ENCODE data around the gene STT3B. TPM values are rescaled to one million over a fixed set of nuclear protein-coding genes. Genes with fewer than 3 reads are reported as not detected.
A peak's percentile ranks its signal among the peaks of the same experiment; 100 is the strongest.

STT3B gene
- total RNA-seq, 2 donors from 2014 or later, result 100 to 119 TPM

DNA sequence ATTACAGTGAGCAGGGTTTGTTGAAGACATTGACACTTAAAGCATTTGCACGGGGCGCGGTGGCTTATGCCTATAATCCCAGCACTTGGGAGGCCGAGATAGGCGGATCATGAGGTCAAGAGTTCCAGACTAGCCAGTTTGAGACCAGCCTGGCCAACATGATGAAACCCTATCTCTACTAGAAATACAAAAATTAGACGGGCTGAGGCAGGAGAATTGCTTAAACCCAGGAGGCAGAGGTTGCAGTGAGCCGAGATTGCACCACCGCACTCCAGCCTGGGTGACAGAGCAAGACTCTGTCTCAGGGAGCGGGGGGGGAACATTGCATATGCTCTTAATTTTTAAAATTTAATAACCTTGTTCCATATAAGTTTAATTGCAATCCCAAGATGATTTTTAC lies 11.9 kb downstream of the STT3B start:
- Mint-ChIP-seq H3K9me3 (no peaks in the 10 kb centered on the region), H3K27ac (no peak overlapping the region), H3K36me3 (ENCODE audit: insufficient read depth in 2 of 2) (peaks cover 0 to 4% of the 10 kb centered on the region in 2 donors), H3K4me1 (ENCODE audit: low read depth) (peaks cover 89% of the 10 kb centered on the region), H3K4me3 (peak overlapping the region; percentile 40 to 43), H3K27me3 (ENCODE audit: low read depth) (no peaks in the 10 kb centered on the region)
- DNase-seq (no peak), ATAC-seq (replicated peaks in 1 of 2) (no peak)

DNA sequence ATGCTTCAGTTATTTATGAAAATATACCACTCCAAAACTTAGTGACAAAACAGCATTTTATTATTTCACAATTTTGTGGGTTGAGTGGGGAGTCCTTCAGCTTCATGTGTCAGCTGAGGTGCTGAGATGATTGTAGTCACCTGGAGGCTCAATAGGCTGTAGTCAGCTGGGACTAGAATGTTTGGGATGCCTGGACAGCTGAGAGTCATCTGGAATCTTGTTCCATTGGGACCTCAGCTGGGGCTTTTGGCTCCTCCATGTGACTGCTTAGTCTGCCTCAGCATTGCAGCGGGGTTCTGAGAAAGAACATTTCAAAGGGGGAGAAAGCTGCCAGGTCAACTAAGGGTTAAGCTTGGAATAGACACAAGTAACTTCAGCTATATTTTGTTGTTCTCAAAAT lies 13.4 kb downstream of the STT3B start:
- H3K4me3 Mint-ChIP-seq, result peak overlapping the region; percentile 31 to 61
- ATAC-seq (replicated peaks in 1 of 2), result no peak
- peaks cover 86% of the 10 kb centered on the region for H3K4me1 Mint-ChIP-seq (ENCODE audit: low read depth)
- H3K27ac Mint-ChIP-seq, result peak overlapping the region; percentile 90
- H3K9me3 Mint-ChIP-seq, result no peaks in the 10 kb centered on the region
- no peaks in the 10 kb centered on the region for H3K27me3 Mint-ChIP-seq (ENCODE audit: low read depth)
- peaks cover 0 to 3% of the 10 kb centered on the region in 2 donors for H3K36me3 Mint-ChIP-seq (ENCODE audit: insufficient read depth in 2 of 2)
- no peak for DNase-seq

DNA sequence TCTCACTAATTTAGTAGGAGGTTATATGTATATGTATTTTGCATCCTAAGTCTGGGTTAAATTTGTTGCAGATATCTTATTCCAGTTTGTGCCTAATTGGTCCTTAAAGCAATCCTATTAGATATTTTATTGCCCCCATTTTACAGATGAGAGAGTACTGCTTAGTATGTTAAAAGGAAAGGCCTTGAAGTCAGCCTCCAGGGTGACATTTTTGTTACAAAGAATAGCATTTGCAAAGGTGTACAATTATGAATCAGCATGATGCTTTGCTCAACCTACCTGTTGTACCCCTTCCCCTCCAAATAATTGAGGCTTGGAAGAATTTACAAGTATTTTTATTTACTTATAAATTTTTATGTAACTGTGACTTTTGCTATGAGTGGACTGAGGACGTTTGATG lies 14.0 kb downstream of the STT3B start:
- no peak for DNase-seq
- Mint-ChIP-seq H3K4me3 (peak overlapping the region in 1 of 2 donors; percentile 67), H3K9me3 (no peaks in the 10 kb centered on the region), H3K36me3 (ENCODE audit: insufficient read depth in 2 of 2) (peaks cover 0 to 2% of the 10 kb centered on the region in 2 donors), H3K27me3 (ENCODE audit: low read depth) (no peaks in the 10 kb centered on the region), H3K27ac (no peak overlapping the region), H3K4me1 (ENCODE audit: low read depth) (peaks cover 86% of the 10 kb centered on the region)
- peak in 1 of 2 donors; percentile 33 for ATAC-seq (replicated peaks in 1 of 2)

DNA sequence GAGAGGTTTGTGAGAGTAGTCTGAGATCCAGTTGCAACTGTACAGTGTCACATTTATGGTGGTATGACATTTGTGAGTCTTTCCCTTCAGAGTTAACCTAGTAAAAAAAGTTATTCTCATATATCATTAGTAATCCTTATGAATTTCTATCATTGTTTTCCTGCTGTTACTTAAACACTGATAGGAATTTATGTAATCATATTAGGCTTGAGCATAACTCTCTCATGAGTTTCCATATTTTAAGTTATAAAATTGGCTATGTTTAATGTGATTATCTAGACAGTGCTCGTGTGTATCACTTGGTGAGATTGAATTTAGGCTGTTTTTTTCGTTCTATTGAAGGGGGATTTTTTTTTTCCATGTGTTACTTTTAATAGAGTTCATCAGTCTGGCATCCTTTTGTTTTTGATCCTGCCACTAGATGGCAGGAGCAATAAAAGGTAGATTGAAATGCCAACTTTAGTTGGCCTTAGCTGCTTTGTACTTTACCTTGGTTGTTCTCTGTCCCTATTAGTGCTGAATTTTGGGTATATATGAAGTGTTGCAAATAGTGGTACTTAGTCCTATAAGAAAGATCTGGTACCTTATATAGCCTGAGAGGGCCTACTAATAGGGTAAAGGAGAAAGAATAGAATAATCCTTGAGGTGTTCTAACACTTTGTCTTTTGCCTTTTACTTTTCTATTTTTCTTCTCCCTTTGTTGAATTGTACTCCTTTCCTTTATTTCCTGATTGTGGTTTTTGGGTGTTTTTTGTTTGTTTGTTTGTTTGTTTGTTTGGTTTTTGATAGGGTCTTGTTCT lies 17.9 kb downstream of the STT3B start:
- H3K4me3 Mint-ChIP-seq, result peak overlapping the region in 1 of 2 donors; percentile 2

DNA sequence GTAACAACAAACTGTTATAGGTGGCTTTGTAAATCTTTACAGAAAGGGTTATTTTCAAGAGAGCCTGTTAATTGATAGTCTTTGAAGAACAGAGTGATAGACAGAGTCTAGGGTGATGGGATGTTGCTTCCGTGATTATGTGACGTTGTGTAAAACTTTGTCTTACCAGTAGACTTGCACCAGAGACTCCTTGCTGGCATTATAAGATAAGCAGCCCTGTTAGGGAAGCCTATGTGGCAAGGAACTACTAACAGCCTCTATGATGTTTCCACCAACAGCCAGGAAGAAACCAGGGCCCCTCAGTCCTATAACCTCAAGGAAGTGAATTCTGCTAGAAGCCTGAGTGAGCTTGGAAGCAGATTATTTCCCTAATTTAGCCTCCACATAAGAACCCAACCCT lies 18.9 kb downstream of the STT3B start:
- H3K27ac Mint-ChIP-seq, result no peak overlapping the region
- no peak for DNase-seq
- peaks cover 77% of the 10 kb centered on the region for H3K4me1 Mint-ChIP-seq (ENCODE audit: low read depth)
- no peaks in the 10 kb centered on the region for H3K27me3 Mint-ChIP-seq (ENCODE audit: low read depth)
- H3K36me3 Mint-ChIP-seq (ENCODE audit: insufficient read depth in 2 of 2), result peaks cover 2% of the 10 kb centered on the region in 2 donors
- H3K4me3 Mint-ChIP-seq, result no peak overlapping the region
- ATAC-seq (replicated peaks in 1 of 2), result no peak
- peaks cover 0 to 1% of the 10 kb centered on the region in 2 donors for H3K9me3 Mint-ChIP-seq

More for the DNA sequence above, 17.9 kb downstream of the STT3B start:
- Mint-ChIP-seq H3K4me1 (ENCODE audit: low read depth) (peaks cover 77% of the 10 kb centered on the region), H3K27me3 (ENCODE audit: low read depth) (no peaks in the 10 kb centered on the region), H3K27ac (peak overlapping the region; percentile 18), H3K9me3 (no peaks in the 10 kb centered on the region), H3K36me3 (ENCODE audit: insufficient read depth in 2 of 2) (peaks cover 2% of the 10 kb centered on the region in 2 donors)
- no peak for DNase-seq
- peak; percentile 44 to 45 for ATAC-seq (replicated peaks in 1 of 2)

DNA sequence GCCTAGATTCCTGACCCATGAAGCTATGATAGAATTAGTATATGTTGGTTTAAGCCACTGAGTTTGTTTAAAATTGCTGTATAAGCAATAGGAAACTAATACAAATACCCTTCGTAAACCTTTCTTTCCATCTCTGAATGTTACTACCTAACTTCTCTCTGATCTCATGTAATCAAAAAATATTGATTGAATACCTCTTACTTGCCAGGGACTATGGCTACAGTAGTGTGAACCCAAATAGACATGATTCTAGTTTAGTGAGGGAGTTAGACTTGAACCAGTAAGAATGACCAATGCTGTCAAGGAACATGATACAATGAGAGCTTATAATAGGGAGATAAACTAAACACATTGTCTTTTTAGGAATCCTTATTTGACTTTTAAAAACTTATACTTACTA lies 19.4 kb downstream of the STT3B start:
- Mint-ChIP-seq H3K27me3 (ENCODE audit: low read depth) (no peaks in the 10 kb centered on the region), H3K36me3 (ENCODE audit: insufficient read depth in 2 of 2) (peaks cover 2% of the 10 kb centered on the region in 2 donors), H3K9me3 (peaks cover 0 to 1% of the 10 kb centered on the region in 2 donors), H3K27ac (no peak overlapping the region), H3K4me1 (ENCODE audit: low read depth) (peaks cover 77% of the 10 kb centered on the region), H3K4me3 (no peak overlapping the region)
- no peak for DNase-seq
- ATAC-seq (replicated peaks in 1 of 2), result no peak

DNA sequence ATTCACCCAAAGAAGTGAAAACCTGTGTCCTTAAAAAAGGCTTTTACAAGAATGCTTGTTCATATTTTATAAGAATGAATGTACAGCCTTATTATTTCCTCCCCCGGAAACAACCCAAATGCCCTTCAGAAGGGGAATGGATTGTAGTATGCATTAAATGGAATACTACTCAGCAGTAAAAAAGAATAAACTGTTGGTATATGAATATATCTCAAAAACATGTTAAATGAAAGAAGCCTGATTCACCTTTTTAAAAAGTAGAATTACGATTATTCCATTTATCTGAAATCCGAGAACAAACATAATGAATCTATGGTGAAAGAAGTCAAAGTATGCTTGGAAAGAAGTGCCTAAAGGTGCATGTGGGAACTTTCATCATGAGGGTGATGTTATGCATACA lies 20.5 kb downstream of the STT3B start:
- Mint-ChIP-seq H3K27me3 (ENCODE audit: low read depth) (no peaks in the 10 kb centered on the region), H3K4me3 (no peak overlapping the region), H3K36me3 (ENCODE audit: insufficient read depth in 2 of 2) (peaks cover 2 to 5% of the 10 kb centered on the region in 2 donors), H3K27ac (no peak overlapping the region), H3K9me3 (peaks cover 0 to 1% of the 10 kb centered on the region in 2 donors), H3K4me1 (ENCODE audit: low read depth) (peaks cover 73% of the 10 kb centered on the region)
- ATAC-seq (replicated peaks in 1 of 2) (no peak), DNase-seq (no peak)

DNA sequence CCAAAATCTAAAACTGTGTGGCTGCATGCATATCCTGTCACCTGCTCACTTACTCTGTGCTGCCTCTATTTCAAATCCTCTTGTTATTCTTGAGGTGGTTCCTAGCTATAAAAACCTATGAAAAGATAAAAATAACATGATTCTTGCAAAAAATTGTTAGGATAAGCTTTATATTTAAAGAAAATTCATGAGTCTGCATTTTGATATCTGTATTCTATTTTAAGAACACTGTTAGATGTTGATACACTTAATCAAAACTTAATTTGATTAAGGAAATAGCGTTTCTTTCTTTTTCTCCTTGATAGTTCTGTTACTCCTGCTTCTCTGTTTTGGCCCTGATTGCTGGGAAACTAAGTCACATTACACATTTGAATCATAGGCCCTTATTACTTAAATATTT lies 22.5 kb downstream of the STT3B start:
- peak overlapping the region; percentile 88 for H3K27ac Mint-ChIP-seq

DNA sequence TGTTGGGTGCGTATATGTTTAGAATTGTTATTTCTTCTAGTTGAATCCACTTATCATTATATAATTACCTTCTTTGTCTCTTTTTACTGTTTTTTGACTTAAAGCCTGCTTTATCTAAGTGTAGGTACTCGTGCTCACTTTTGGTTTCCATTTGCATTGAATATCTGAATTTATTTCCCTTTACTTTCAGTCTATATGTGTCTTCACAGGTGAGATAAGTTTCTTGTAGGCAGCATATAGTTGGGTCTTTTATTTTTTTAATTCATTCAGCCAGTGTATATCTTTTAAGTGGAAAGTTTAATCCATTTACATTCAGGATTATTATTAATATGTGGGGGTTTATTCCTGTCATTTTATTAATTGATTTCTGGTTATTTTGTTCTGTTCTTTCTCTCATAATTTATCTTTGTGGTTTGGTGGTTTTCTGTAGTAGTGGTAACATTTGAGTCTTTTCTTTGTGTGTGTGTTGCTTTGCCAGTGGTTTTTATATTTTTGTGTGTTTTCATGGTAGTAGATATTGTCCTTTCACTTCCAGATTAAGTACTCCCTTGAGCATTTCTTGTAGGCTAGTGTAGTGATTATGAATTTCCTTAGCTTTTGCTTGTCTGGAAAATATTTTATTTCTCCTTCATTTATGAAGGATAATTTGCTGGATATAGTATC lies 27.3 kb downstream of the STT3B start:
- peak overlapping the region; percentile 53 to 66 for H3K4me3 Mint-ChIP-seq
- H3K4me1 Mint-ChIP-seq (ENCODE audit: low read depth), result peaks cover 87% of the 10 kb centered on the region
- ATAC-seq (replicated peaks in 1 of 2) (peak; percentile 55 to 66), DNase-seq (no peak)
- peaks cover 7 to 22% of the 10 kb centered on the region in 2 donors for H3K36me3 Mint-ChIP-seq (ENCODE audit: insufficient read depth in 2 of 2)
- H3K27me3 Mint-ChIP-seq (ENCODE audit: low read depth), result no peaks in the 10 kb centered on the region
- peaks cover 4 to 7% of the 10 kb centered on the region in 2 donors for H3K9me3 Mint-ChIP-seq
- H3K27ac Mint-ChIP-seq, result peak overlapping the region; percentile 59

More for the DNA sequence above, 22.5 kb downstream of the STT3B start:
- Mint-ChIP-seq H3K9me3 (peaks cover 2 to 4% of the 10 kb centered on the region in 2 donors), H3K4me1 (ENCODE audit: low read depth) (peaks cover 80% of the 10 kb centered on the region), H3K36me3 (ENCODE audit: insufficient read depth in 2 of 2) (peaks cover 8 to 12% of the 10 kb centered on the region in 2 donors), H3K27me3 (ENCODE audit: low read depth) (no peaks in the 10 kb centered on the region), H3K4me3 (peak overlapping the region in 1 of 2 donors; percentile 30)
- ATAC-seq (replicated peaks in 1 of 2) (no peak), DNase-seq (no peak)

DNA sequence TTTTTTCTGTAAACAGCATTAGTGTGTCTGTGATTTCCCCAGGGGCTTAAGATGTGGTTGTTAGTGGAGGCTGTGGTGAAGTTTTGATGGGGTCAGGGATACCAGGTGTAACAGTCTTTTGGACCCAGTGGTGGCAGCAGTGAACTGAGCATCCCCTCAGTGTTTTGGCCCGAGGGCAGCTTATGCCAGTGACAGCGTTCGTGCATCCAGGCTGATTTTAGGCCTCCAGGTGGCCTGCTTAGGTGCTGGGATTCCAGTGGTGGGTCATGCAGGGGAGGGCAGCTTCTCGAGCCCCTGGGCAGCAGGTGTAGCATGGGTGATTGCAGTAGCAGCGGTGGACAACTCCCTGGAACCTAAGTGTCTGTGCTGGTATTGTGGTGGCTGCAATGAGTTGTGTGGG lies 29.2 kb downstream of the STT3B start:
- H3K36me3 Mint-ChIP-seq (ENCODE audit: insufficient read depth in 2 of 2), result peaks cover 7 to 22% of the 10 kb centered on the region in 2 donors
- peak overlapping the region; percentile 27 to 45 for H3K4me3 Mint-ChIP-seq
- H3K27ac Mint-ChIP-seq, result peak overlapping the region; percentile 36
- peaks cover 89% of the 10 kb centered on the region for H3K4me1 Mint-ChIP-seq (ENCODE audit: low read depth)
- DNase-seq (no peak), ATAC-seq (replicated peaks in 1 of 2) (peak; percentile 30 to 43)
- peaks cover 3 to 7% of the 10 kb centered on the region in 2 donors for H3K9me3 Mint-ChIP-seq
- H3K27me3 Mint-ChIP-seq (ENCODE audit: low read depth), result no peaks in the 10 kb centered on the region

DNA sequence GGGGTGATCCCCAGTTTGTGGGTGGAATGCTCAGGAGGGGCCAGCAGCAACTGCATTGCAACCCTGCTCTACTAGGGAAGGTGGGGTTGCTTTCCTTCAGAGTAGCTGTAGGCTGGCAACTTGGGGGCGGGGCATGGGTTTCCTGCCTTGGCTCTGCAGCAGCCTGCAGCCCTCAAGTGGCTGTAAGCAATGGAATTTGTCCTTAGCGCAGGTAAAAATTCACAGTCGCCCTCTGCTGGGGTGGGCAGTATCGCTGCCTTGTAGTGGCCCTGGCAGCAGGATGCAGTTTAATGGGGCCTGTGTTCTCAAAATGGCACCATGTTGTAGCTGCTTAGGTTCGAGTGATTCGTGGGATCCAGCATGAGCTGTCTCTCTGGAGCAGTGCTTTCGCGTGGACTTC lies 29.8 kb downstream of the STT3B start:
- no peak overlapping the region for H3K4me3 Mint-ChIP-seq
- no peaks in the 10 kb centered on the region for H3K27me3 Mint-ChIP-seq (ENCODE audit: low read depth)
- ATAC-seq (replicated peaks in 1 of 2) (peak; percentile 8 to 41), DNase-seq (peak in 1 of 2 donors; percentile 22)
- no peak overlapping the region for H3K27ac Mint-ChIP-seq
- peaks cover 7 to 20% of the 10 kb centered on the region in 2 donors for H3K36me3 Mint-ChIP-seq (ENCODE audit: insufficient read depth in 2 of 2)
- peaks cover 90% of the 10 kb centered on the region for H3K4me1 Mint-ChIP-seq (ENCODE audit: low read depth)
- peaks cover 3 to 7% of the 10 kb centered on the region in 2 donors for H3K9me3 Mint-ChIP-seq

DNA sequence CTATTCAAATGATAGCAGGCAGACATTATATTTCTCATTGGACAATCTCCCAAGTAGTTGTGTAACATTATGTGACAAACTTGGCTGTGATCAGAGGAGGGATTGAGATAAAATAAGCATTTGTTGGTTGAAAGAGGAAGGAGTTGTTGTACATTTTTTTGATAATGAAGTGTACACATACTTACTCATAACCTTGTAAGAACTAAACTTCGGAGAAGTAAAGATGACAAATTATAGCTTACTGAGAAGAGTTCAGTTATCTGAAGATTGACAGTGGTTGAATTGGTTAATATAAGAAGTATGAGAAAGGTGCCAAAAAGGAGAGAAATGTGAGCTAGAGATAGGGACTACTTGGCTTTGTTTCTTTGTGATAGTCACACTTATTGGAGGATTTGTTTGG lies 32.6 kb downstream of the STT3B start:
- Mint-ChIP-seq H3K27me3 (ENCODE audit: low read depth) (no peaks in the 10 kb centered on the region), H3K4me3 (peak overlapping the region; percentile 6 to 41), H3K9me3 (peaks cover 0 to 5% of the 10 kb centered on the region in 2 donors), H3K27ac (peak overlapping the region; percentile 6), H3K4me1 (ENCODE audit: low read depth) (peaks cover 89% of the 10 kb centered on the region), H3K36me3 (ENCODE audit: insufficient read depth in 2 of 2) (peaks cover 0 to 8% of the 10 kb centered on the region in 2 donors)
- DNase-seq (no peak), ATAC-seq (replicated peaks in 1 of 2) (peak; percentile 74 to 78)

DNA sequence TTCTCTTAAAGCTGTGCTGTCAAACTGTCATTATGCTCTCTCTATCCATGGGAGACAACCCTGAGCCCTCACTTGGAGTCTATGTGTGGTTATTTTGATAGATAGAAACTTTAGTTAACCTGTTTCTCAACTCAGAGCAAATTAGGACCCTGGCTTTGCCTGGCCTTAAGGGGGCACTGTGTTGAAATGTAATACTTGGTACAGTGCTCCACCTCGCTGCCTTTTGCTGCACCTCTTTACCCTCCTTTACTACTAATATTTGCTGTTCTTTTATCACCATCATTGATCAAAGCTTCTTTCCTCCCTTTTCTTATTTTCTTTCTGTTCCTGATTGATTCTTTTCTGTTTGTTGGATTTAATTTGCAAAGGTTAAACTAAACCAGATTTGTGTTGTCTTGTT lies 34.3 kb downstream of the STT3B start:
- DNase-seq, result peak in 1 of 2 donors; percentile 26
- H3K4me3 Mint-ChIP-seq, result peak overlapping the region in 1 of 2 donors; percentile 5
- ATAC-seq (replicated peaks in 1 of 2), result peak; percentile 51 to 57
- H3K36me3 Mint-ChIP-seq (ENCODE audit: insufficient read depth in 2 of 2), result peaks cover 0 to 2% of the 10 kb centered on the region in 2 donors
- H3K4me1 Mint-ChIP-seq (ENCODE audit: low read depth), result peaks cover 88% of the 10 kb centered on the region
- no peaks in the 10 kb centered on the region for H3K9me3 Mint-ChIP-seq
- peak overlapping the region; percentile 16 for H3K27ac Mint-ChIP-seq
- no peaks in the 10 kb centered on the region for H3K27me3 Mint-ChIP-seq (ENCODE audit: low read depth)

All from activated T-cell treated with anti-CD3 and anti-CD28 coated beads, Interleukin-2, amount 50 U/mL, for 72 hours (primary cell).